Measurements from ENCODE around the gene AMIGO2. TPM values are rescaled to one million over a fixed set of nuclear protein-coding genes. Genes with fewer than 3 reads are reported as not detected.

Gene AMIGO2
- 1 to 10 TPM; 1.6 to 7.4 (median 3.1) TPM for total RNA-seq

GRCh38 chr12:47079468-47079980 is at the start of gene AMIGO2, which contains the start of gene PCED1B:
TSS of gene AMIGO2 (minus strand) at chr12:47079959. CDS start at chr12:47079002, 957 bp downstream.
TSS of gene PCED1B (plus strand) at chr12:47079621. CDS start at chr12:47235064, 155,443 bp downstream.
- peaks cover 0 to 3% (median under 1%) of the 10 kb centered on the region in 4 donors for H3K4me1 ChIP-seq
- H3K9me3 ChIP-seq, result no peaks in the 10 kb centered on the region
- peak within 1 kb of the TSS; percentile 75 to 92 (median 88) for H3K27ac ChIP-seq
- peak in 2 of 6 experiments; percentile 17 to 29 for TF ChIP-seq CTCF (IDR thresholded peaks at IDR 0.05)
- TF ChIP-seq POLR2A (IDR thresholded peaks at IDR 0.05), result no peak
- peak; percentile 70 to 88 (median 79) for DNase-seq
- no peaks in the 10 kb centered on the region for H3K36me3 ChIP-seq
- H3K4me3 ChIP-seq, result peak within 1 kb of the TSS; percentile 59 to 85 (median 81)
- H3K27me3 ChIP-seq, result no peaks in the 10 kb centered on the region

DNA sequence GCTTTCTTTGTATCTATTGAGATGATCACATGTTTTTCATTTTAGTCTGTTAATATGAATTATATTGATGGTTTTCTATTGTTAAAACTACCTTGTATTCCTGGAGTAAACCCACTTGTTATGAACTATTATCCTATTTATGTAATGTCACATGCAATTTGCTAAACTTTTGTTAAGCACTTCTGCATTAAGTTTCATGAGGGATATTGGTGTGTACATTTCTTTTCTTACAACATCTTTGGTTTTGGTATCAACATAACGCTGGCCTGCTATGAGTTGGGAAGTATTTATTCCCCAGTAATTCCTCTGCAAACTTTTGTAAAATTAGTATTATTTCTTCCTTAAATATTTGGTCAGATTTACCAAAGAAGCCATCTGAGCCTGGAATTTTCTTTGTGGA is 46.5 kb upstream of the AMIGO2 start:
- no peak for TF ChIP-seq POLR2A (IDR thresholded peaks at IDR 0.05)
- no peak for TF ChIP-seq CTCF (IDR thresholded peaks at IDR 0.05)
- Histone ChIP-seq H3K9me3 (no peaks in the 10 kb centered on the region), H3K27me3 (no peaks in the 10 kb centered on the region), H3K4me1 (no peaks in the 10 kb centered on the region), H3K27ac (no peak overlapping the region), H3K4me3 (no peak overlapping the region), H3K36me3 (no peaks in the 10 kb centered on the region)
- no peak for DNase-seq

DNA sequence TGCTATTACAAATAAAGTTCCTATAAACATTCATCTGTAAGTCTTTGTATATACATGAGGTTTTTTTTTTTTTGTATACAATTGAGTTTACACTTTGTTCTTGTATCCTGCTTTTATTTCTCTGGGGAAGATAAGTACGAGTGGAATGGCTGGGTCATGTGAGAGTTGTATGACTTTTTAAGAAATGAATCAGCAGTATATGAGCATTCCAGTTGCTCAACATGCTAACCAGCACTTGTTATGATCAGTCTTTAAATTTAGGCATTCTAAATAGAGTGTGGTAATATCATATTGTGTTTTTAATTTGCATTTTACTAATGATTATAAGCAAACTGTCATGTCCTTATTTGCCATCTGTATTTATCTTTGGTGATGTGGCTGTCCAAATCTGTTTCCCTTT is 44.7 kb upstream of the AMIGO2 start:
- Histone ChIP-seq H3K4me3 (no peak overlapping the region), H3K4me1 (no peaks in the 10 kb centered on the region), H3K27me3 (no peaks in the 10 kb centered on the region), H3K9me3 (no peaks in the 10 kb centered on the region), H3K36me3 (no peaks in the 10 kb centered on the region), H3K27ac (no peak overlapping the region)
- TF ChIP-seq CTCF (IDR thresholded peaks at IDR 0.05), result no peak
- TF ChIP-seq POLR2A (IDR thresholded peaks at IDR 0.05), result no peak
- DNase-seq, result no peak

DNA sequence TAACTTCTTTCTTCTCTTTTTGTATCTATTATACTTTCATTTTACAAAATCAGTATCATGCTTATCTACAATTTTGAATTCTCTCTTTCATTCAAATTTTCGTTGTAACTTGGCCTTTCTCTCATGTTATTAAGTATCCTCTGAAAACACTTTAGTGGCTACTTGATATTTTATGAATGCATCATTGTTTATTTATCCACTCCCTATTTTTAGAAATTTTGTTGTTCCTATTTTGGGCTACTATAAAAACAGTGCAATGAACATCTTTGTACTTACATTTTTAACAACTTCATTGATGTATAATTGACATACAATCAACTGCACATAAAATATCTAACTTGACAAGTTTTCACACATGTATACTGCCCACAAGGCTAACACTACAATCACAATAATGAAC is 44.0 kb upstream of the AMIGO2 start:
- DNase-seq, result no peak
- H3K36me3 ChIP-seq, result no peaks in the 10 kb centered on the region
- TF ChIP-seq POLR2A (IDR thresholded peaks at IDR 0.05) (no peak), CTCF (IDR thresholded peaks at IDR 0.05) (no peak)
- H3K27ac ChIP-seq, result no peak overlapping the region
- no peaks in the 10 kb centered on the region for H3K9me3 ChIP-seq
- no peaks in the 10 kb centered on the region for H3K27me3 ChIP-seq
- no peak overlapping the region for H3K4me3 ChIP-seq
- no peaks in the 10 kb centered on the region for H3K4me1 ChIP-seq

GRCh38 chr12:47122602-47123001 is 42.8 kb upstream of the AMIGO2 start:
- DNase-seq, result no peak
- no peaks in the 10 kb centered on the region for H3K9me3 ChIP-seq
- no peaks in the 10 kb centered on the region for H3K36me3 ChIP-seq
- no peak overlapping the region for H3K27ac ChIP-seq
- no peaks in the 10 kb centered on the region for H3K4me1 ChIP-seq
- no peak overlapping the region for H3K4me3 ChIP-seq
- TF ChIP-seq POLR2A (IDR thresholded peaks at IDR 0.05) (no peak), CTCF (IDR thresholded peaks at IDR 0.05) (no peak)
- H3K27me3 ChIP-seq, result no peaks in the 10 kb centered on the region

GRCh38 chr12:47121146-47121545 is 41.4 kb upstream of the AMIGO2 start:
- no peaks in the 10 kb centered on the region for H3K4me1 ChIP-seq
- H3K27ac ChIP-seq, result no peak overlapping the region
- no peak for DNase-seq
- no peaks in the 10 kb centered on the region for H3K36me3 ChIP-seq
- no peaks in the 10 kb centered on the region for H3K9me3 ChIP-seq
- no peaks in the 10 kb centered on the region for H3K27me3 ChIP-seq
- H3K4me3 ChIP-seq, result no peak overlapping the region
- TF ChIP-seq POLR2A (IDR thresholded peaks at IDR 0.05) (no peak), CTCF (IDR thresholded peaks at IDR 0.05) (no peak)

All from Peyer's patch (tissue), 4 donors.